ENCODE results near the gene GATA2.

GATA2 gene

GRCh38 chr3:128487813-128488635 lies 5.0 kb downstream of the GATA2 start:
- DNase-seq (ENCODE audit: low spot score), result no peak

DNA sequence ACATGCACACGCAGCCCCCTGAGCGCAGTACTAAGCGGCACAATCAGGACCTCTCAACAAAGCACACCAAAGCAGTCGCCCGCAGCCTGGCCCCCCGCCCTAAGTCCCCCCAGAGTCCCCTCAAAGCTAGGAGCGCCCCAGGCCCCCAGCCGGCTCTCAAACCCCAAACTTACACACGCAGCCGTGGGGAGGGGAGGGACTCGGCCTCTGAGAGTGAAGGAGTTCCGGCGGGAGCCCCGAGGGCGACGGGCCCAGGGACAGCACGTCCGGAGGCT lies 5.5 kb downstream of the GATA2 start:
- DNase-seq (ENCODE audit: low spot score), result no peak

DNA sequence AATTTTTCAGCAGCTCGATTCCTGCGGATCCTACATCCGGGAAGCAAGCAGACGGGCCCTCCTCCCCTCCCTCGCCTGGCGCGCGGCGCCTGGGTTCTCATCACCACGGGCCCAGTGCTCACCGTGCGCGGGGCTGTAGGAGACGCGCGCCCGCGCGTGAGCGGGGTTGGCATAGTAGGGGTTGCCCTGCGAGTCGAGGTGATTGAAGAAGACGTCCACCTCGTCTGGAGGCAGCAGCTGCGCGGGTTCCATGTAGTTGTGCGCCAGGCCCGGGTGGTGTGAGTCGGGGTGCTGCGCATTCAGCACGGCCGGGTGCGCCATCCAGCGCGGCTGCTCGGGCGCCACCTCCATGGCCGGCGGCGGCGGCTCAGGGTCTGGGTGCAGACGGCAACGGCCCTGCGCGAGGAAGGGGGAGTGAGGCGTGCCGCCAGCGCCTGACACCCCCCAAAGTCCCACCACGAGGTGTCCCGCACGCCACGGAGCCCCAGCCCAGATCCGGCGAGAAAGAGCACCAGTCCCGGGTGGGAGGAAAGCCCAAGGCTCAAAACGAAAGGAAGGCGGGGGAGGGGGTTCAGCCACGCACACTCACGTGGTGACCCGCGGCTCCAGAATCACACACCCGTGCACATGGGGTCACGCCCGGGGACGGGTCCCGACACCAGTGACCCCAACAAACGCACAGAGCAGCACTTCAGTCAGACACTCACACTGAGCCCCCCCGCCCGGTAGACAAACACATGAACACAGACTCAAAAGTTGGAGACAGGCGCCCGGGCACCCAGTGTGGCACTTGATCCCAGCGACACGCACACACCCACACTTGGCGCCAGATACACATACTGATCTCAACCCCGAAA lies 6.1 kb downstream of the GATA2 start:
- DNase-seq (ENCODE audit: low spot score), result no peak

- no peak for DNase-seq (ENCODE audit: low spot score)
These were observed 6.8 kb downstream of the GATA2 start for GRCh38 chr3:128486205-128486628.

DNA sequence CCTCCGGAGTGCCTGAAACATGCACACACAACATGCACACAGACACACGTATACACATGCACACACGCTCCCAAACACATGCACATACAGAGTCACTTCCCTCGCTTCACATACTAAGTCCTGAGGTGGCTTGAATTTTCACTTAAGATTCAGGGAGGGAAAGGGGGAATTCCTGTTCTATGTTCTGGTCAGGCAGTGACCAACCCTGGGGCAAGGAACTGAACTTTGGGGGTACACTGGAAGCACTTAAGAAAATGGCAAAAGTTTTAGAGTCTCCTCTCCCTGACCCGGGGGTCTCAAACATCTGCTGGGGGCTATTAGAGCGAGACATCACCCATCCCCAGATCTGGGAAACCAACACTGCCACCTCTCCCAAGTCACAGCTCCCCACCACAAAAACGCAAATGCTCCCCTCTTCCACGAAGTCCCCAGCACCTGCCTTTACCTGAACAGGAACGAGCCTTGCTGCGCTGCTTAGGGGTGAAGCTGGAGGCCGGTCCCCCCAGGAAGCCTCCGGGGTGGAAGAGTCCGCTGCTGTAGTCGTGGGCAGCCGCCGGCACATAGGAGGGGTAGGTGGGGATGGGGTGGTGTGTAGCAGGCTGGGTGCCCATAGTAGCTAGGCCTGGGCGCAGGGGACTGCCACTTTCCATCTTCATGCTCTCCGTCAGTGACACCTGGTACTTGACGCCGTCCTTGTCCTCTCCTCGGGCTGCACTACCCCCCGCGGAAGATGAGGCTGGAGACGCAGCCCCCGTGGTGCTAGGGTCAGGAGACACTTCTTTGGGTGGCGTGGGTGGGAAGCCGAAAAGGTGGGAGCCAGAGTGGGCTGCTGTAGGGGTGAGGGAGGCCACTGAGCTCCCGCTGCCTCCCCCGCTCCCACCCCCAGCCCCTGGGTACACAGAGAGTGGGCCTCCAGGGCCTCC lies 7.5 kb downstream of the GATA2 start:
- no peak for DNase-seq (ENCODE audit: low spot score)

DNA sequence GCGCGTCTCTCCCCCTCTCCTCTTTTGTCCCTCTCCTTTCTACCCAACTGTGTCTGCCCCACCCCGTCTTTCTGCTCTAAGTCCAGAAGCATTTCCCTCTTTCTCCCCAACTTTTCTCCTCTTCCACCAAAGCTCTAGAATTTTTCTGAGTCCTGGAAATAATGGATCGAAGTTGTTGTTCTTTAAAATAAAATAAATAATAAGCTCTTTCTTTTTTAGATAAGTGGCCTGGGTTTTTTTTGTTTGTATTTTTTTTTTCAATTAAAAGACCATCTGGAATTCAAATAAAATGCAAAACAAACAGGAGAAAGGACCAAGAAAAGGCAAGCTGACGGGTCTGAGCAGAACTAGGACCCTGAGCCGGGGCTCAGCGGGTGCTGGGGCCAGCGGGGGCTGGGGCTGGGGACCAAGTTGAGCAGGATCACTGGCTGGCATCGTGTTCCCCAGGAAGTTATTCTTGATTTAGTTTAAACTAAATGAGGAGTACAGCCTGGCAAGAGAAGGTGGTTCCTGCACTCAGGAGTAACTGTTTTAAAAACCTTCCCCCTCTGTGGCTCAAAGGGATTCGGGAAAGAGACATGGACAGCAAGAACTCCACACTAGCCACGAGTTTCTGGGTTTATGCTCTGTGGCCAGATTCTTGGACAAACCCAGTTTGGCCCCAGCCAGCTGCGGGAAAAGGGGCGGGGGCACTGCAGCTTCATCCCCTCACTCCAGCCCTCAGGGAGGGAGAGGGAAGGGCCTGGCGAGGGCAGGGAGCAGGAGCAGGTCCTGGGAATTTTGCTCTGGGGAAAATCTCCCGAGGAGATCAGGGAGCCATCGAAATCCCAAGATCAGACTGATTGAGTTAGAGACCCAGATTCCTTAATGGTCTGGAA lies 8.4 kb downstream of the GATA2 start:
- DNase-seq (ENCODE audit: low spot score), result no peak

DNA sequence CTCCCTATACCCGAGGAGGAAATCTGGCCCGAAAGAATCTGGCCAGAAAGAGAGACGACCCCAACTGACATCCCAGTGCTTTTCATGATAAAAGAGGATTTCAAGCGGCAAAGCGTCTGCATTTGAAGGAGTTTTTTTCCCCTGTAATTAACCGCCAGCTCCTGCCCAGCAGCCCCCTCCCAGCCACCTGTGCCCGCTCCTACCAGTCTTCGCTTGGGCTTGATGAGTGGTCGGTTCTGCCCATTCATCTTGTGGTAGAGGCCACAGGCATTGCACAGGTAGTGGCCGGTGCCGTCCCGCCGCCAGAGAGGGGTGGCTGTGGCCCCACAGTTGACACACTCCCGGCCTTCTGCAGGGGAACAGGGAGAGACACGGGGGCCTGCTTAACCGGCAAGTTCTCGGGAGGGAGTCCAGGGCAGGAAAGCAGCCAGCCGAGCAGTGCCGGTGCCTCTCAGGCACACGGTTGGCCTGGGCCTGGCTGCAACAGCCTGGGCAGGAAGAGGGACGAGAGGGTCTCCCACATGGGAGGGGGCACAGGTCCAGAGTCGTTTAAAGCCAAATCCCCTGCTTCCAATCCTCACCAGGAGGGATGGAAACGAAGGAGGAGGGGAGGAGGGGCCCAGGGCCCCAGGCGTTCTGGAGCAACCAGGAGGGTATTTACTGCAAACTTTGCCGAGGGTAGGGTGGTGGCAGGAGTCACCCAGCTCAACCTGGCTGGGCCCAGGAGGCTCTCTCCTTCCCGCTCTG lies 9.2 kb downstream of the GATA2 start:
- no peak for DNase-seq (ENCODE audit: low spot score)

DNA sequence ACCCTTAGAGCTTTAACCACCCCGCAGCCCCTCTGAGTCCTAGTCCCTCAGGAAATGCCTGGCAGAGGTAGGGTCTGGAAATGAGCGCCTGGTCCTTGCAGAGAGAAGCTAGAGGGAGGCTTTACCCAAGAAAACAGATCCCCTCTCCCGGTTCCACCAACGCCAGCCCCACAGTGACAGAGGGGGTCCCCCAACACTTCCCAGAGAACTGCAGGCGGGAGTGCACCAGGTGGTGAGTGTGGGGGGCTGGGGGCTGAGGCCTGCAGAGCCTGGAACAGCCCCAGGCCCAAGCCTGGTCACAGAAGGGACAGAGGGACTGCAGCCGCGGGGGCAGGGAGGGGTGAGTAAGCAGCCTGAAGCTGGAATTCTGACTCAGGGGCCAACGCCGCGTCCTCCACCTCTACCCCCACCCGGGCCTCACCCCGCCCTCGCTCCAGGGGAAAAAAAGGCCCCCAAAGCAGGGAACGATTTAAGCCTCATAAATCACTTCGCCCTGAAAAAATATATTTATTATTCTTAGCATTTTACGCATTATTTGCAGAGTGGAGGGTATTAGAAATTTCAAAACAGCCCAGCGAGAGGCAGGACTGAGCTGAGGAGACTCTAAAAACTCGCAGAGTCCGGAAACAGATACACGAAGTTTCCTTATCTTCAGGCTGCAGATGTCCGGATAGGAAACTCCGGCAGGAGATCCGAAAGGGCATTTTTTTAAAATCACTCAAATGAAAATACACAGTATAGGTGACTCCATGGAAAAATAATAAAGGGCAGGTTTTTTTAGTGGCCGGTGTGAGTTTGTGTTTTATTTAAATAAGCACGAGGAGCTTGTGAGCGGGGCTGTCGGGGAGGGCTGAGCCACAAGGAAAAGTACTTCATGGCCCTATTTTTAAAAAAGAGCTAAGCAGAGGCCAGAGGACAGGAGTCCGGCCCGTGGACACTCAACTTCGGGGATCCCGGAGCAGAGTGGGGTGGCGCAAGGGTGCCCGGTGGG lies 10.0 kb downstream of the GATA2 start:
- DNase-seq (ENCODE audit: low spot score), result no peak

DNA sequence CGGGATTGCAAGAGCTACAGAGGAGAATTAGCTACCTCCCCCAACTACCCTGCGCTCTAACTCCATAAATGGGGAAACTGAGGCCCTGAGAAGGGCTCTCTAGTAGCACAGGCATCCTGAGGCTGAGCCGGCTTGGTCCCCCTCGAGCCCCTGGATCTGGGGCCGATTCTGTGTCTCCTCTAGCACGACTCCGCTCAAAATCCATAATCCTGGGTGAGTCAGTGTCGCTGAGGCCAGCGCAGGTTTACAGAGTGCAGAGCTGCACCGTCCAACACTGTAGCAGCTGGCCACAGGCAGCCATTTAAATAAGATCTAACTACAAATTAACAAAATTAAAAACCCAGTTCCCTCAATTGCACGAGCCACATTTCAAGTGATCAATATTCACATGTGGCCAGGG lies 10.8 kb downstream of the GATA2 start:
- DNase-seq (ENCODE audit: low spot score), result no peak

DNA sequence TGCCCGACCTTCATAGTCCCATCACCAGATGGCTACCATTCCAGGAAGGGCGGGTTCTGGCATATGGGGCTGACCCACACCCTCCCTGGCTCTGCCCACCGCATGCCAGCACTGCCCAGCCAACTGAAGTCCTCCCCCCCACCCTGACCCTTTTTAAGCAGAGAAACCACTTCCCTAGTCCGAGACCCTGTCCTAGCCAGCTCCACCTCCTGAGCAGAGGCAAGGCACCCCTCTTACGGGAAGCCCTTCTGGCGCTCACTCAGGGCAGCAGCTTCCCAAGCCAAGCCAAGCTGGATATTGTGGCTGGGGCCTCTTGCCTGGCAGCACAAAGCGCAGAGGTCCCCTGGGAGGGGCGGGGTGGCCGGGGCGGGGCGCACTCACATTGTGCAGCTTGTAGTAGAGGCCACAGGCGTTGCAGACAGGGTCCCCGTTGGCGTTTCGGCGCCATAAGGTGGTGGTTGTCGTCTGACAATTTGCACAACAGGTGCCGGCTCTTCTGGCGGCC lies 11.5 kb downstream of the GATA2 start:
- DNase-seq (ENCODE audit: low spot score), result no peak

DNA sequence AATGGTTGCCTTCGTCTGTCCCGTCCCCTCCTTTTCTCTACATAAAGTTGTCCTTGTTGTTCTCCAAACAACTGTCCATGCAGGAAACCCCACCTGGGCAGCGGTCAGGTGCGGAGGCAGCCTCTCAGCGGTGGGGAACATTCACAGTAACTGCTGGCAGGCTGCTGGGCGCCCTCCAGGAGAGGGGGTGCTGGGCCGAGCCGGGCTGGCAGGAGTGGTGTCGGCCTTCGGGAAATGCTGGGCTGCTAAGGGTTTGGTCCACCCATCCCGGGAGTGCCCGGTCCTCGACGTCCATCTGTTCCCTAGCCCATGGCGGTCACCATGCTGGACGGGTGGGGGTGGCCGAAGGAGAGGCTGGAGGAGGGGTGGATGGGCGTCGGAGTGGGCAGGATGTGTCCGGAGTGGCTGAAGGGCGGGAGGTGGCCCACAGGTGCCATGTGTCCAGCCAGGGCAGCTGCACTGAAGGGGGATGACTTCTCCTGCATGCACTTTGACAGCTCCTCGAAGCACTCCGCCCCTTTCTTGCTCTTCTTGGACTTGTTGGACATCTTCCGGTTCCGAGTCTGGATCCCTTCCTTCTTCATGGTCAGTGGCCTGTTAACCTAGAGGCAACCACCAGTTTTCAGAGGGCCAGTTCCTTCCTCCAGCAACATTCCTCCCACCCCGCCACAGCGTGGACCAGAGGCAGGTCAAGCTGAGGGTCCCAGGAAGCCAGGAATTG lies 12.1 kb downstream of the GATA2 start:
- no peak for DNase-seq (ENCODE audit: low spot score)

DNA sequence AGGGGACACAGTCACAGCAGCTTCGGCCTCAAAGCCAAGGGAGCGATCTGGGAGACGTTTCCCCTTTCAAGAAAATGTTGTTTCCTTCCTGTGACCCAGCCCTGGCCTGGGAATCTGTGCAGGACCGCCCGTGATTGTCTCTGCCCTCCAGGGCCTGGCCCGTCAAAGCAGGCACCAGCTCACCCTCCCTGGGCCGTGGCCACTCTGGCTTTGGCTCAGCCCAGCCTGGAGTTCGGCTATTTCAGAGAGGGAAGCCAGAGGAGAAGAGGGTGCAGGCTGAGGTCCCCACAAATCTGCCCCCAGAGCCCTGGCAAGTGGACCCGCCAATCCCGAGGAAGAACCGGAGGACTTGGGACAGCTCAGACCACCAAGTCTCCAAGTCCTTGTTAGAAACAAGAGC lies 12.7 kb downstream of the GATA2 start:
- DNase-seq (ENCODE audit: low spot score), result no peak

- no peak for DNase-seq (ENCODE audit: low spot score)
These were observed 13.4 kb downstream of the GATA2 start for GRCh38 chr3:128479558-128480086.

DNA sequence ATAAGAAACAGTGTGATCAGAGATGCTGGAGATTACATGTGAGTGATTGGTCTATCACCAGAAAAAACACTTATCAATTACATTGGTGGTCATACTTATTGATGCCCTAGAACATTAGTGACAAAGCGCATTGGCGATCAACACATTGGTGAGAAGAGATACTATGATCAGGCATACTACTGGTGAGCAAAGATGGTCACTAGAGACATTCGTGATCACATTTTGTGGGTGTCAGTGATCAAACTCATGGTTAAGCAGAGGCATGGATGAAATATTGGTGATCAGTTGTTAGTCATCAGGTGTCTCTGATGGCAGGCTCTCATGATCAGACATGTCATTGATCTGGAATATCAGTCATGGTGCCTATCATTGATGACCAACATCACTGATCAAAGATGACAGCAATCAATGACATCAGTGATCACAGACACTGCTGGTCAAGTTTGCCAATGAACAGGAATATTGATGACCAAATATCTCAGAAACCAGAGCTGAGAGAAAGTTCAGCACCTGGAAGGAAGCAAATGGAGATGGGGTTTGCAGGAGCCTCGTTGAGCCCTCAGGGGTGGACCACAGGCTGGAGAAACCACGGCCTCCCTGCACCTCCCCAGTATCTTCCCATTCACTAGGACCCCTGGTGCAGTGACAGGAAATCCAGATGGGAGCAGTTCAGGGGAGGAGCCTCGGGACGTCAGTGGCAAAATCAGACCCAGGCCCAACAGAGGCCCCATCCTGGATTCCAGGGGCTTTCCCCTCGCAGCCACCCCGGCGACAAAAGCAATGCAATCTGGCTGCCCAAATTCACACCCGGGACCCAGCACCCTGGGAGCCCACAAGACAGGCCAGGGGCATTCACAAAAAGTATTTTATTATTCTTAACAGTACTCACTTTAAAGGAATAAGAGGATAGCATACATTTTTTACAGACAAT lies 14.2 kb downstream of the GATA2 start:
- DNase-seq (ENCODE audit: low spot score), result no peak

GRCh38 chr3:128476659-128477058 lies 16.3 kb downstream of the GATA2 start:
- DNase-seq (ENCODE audit: low spot score), result no peak

DNA sequence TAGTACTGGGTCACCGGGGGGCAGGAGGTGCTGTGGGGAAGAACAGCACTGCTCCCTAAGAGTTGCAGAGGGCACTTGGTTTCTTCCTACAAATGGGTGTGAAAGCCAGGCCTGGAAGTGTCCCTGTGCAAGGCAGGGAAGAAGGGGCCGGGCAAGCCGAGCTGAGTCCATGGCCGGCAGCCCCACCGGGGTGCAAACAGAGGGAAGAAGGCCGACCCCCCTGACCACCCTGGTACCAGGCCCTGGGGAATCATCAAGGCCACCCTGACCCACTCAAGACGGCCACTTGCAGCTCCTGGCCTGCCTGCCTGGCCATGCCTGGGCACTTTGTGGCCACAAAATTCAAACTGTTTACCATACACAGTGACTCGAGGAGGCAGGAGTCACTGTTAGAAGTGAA lies 17.6 kb downstream of the GATA2 start:
- no peak for DNase-seq (ENCODE audit: low spot score)

DNA sequence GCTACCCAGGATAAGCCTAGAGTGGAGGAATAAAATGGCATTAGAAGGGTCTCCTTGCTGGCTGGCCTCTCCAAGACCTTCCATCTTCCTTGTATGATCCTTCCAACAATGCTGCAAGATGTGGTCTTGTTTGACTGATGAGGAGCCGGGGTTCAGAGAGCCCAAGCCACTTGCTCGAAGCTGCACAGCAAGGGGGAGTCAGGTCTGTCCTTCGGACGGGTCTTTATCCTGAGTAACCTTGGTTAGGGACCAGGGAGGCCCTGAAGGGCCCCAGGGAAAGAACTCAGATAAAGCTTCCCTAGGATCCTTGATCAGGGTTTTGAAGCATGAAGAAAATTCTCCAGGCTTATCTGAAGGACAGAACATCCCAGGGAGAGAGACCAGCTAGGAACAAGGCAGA lies 19.3 kb downstream of the GATA2 start:
- DNase-seq (ENCODE audit: low spot score), result no peak

Data from CD4-positive, alpha-beta T cell treated with Interleukin-2 at 100 ng/mL for 4 hours (primary cell).